Activated CD8-positive, alpha-beta T cell treated with anti-CD3 and anti-CD28 coated beads for 36 hours (primary cell): ENCODE measurements around the gene FAM13A. TPM values are rescaled to one million over a fixed set of nuclear protein-coding genes. Genes with fewer than 3 reads are reported as not detected.
"Not testable (repeated sequence)": the region's sequence is repeated elsewhere in the genome, so short reads cannot be mapped to it uniquely, and the experiment has no call there.

Source experiments
- ATAC-seq: fragments of 200-7000 bp; cut with Tn5 transposase; one replicate; pipeline ENCODE4 v1.10.0; 2021; ENCODE audit warnings: mild to moderate bottlenecking, moderate library complexity
- CTCF ChIA-PET: fragments of 350-600 bp; sonication (Branson Sonifier 250); formaldehyde crosslinking; loops from one replicate; lab custom pipeline; 2021; ENCODE audit warnings: antibody characterized with exemption; lab: Charles Lee
- POLR2A ChIA-PET: fragments of 350-600 bp; sonication (Branson Sonifier 250); formaldehyde crosslinking; loops from one replicate; lab custom pipeline; 2021; ENCODE audit warnings: antibody characterized with exemption; lab: Charles Lee
- DNase-seq: peaks from one replicate; pipeline ENCODE4 v3.0.0-alpha.2; 2020
- H3K27ac Mint-ChIP-seq: one replicate; pipeline ENCODE4 v1.8.0; 2021; ENCODE audit warnings: mild to moderate bottlenecking, mixed read lengths
- H3K27me3 Mint-ChIP-seq: one replicate; pipeline ENCODE4 v1.8.0; 2021; ENCODE audit warnings: mixed read lengths
- H3K36me3 Mint-ChIP-seq: one replicate; pipeline ENCODE4 v1.8.0; 2021; ENCODE audit warnings: low read depth, mixed read lengths
- H3K4me1 Mint-ChIP-seq: one replicate; pipeline ENCODE4 v1.8.0; 2021; ENCODE audit warnings: low read depth, mixed read lengths
- H3K4me3 Mint-ChIP-seq: one replicate; pipeline ENCODE4 v1.8.0; 2021; ENCODE audit warnings: mild to moderate bottlenecking, moderate library complexity, mixed read lengths
- H3K9me3 Mint-ChIP-seq: one replicate; pipeline ENCODE4 v1.8.0; 2021; ENCODE audit warnings: mixed read lengths
- CTCF ChIP-seq: fragments of 200-600 bp; IDR thresholded peaks from one replicate; pipeline ENCODE4 v1.8.0; 2022; ENCODE audit warnings: antibody characterized with exemption, mild to moderate bottlenecking
- intact Hi-C: fragments of 100-400 bp; cut with micrococcal nuclease; formaldehyde crosslinking; loops from one replicate; pipeline ENCODE4 v1.10.0; 2022
- total RNA-seq, 2 experiments: library from RNA; stranded (reverse); gene quantifications; one replicate each; pipeline ENCODE4 v1.2.3, GENCODE V29; 2021

Gene FAM13A
- total RNA-seq, 2 experiments from 2014 or later = 4.5 to 6.0 TPM

- Mint-ChIP-seq H3K4me3 (no peak overlapping the region), H3K27ac (no peak overlapping the region), H3K27me3 (peaks cover 2% of the 10 kb centered on the region), H3K4me1 (no peaks in the 10 kb centered on the region), H3K9me3 (no peaks in the 10 kb centered on the region), H3K36me3 (no peaks in the 10 kb centered on the region)
- ChIA-PET POLR2A (no interaction called here), CTCF (interaction anchor here (1.5 to 2.1 kb wide), 2 partner anchors 179 to 458 kb away, joined by 4 to 5 read pairs; no protein-coding TSS in a partner anchor)
- DNase-seq (no peak), ATAC-seq (no peak)
- TF ChIP-seq CTCF = no peak
- intact Hi-C loops = no loop called here
These were observed 59.0 kb downstream of the FAM13A start for GRCh38 chr4:88998001-88998400.

DNA sequence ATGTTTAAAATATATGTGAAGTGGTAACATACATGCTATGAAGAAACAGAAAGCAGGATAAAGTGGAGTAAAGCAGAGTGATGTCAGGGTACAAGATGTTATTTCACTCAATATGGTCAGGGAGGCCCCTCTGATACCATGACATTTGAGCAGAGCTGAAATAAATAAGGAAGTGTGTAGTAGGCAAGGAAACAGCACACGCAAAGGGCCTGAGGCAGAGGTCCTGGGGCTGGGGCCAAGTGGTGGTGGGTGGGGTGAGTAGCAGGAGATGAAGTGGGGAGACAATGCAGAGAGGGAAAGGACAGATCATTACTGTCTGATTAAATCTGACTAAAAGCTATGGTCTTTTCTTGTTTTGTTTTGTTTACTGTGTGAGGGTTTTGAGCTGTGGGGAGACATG lies 61.1 kb downstream of the FAM13A start:
- no peak for TF ChIP-seq CTCF
- intact Hi-C loops = no loop called here
- CTCF ChIA-PET = no interaction called here
- Mint-ChIP-seq H3K27me3 (no peaks in the 10 kb centered on the region), H3K4me3 (no peak overlapping the region), H3K4me1 (no peaks in the 10 kb centered on the region), H3K27ac (no peak overlapping the region), H3K9me3 (no peaks in the 10 kb centered on the region), H3K36me3 (no peaks in the 10 kb centered on the region)
- POLR2A ChIA-PET = no interaction called here
- ATAC-seq (no peak), DNase-seq (no peak)

DNA sequence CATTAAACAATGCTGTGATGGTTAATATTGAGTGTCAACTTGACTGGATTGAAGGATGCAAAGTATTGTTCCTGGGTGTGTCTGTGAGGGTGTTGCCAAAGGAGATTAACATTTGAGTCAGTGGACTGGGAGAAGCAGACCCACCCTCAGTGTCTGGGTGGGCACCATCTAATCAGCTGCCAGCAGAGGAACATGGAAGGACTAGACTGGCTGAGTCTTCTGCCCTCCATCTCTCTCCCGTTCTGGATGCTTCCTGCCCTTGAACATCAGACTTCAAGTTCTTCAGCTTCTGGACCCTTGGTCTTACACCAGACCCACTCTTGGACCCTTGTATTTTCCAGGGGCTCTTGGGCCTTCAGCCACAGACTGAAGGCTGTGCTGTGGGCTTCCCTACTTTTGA lies 61.7 kb downstream of the FAM13A start:
- CTCF ChIA-PET, POLR2A ChIA-PET, H3K27ac Mint-ChIP-seq: not testable (repeated sequence)

GRCh38 chr4:88993246-88993645 lies 63.7 kb downstream of the FAM13A start:
- H3K9me3 Mint-ChIP-seq = no peaks in the 10 kb centered on the region
- no peak for DNase-seq
- no peak overlapping the region for H3K27ac Mint-ChIP-seq
- POLR2A ChIA-PET = no interaction called here
- no peaks in the 10 kb centered on the region for H3K4me1 Mint-ChIP-seq
- intact Hi-C loops = no loop called here
- no peak for ATAC-seq
- no peaks in the 10 kb centered on the region for H3K27me3 Mint-ChIP-seq
- CTCF ChIA-PET = no interaction called here
- no peaks in the 10 kb centered on the region for H3K36me3 Mint-ChIP-seq
- no peak for TF ChIP-seq CTCF
- H3K4me3 Mint-ChIP-seq = no peak overlapping the region

More for the DNA sequence above, 61.7 kb downstream of the FAM13A start:
- H3K36me3 Mint-ChIP-seq, DNase-seq, H3K27me3 Mint-ChIP-seq, ATAC-seq, H3K4me3 Mint-ChIP-seq, intact Hi-C loops, H3K9me3 Mint-ChIP-seq, H3K4me1 Mint-ChIP-seq: not testable (repeated sequence)

DNA sequence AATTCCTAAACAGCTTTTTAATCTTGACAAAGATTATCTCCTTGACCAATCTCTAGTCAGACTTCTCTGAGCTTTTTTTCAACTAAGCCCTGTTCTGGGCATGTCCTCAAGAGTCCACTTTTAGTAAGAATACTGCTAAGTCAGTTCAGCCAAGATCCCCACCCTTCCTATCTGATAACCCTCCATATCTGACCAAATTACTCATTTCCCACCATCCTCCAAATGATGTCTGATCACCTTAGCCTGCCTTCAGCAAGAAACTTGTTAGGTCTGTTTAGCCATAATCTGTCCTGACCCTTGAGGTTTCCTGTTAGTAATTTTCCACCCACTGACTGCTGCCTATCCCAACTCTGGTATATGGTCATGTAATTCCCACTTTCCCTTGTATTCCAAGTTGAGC lies 65.2 kb downstream of the FAM13A start:
- DNase-seq (no peak), ATAC-seq (no peak)
- CTCF ChIA-PET = no interaction called here
- Mint-ChIP-seq H3K36me3 (no peaks in the 10 kb centered on the region), H3K9me3 (no peaks in the 10 kb centered on the region), H3K27ac (no peak overlapping the region), H3K27me3 (no peaks in the 10 kb centered on the region), H3K4me3 (no peak overlapping the region), H3K4me1 (no peaks in the 10 kb centered on the region)
- intact Hi-C loops = no loop called here
- POLR2A ChIA-PET = no interaction called here
- TF ChIP-seq CTCF = no peak

GRCh38 chr4:88989990-88990389 lies 67.0 kb downstream of the FAM13A start:
- Mint-ChIP-seq H3K9me3 (no peaks in the 10 kb centered on the region), H3K27me3 (no peaks in the 10 kb centered on the region), H3K4me1 (no peaks in the 10 kb centered on the region), H3K36me3 (no peaks in the 10 kb centered on the region), H3K4me3 (no peak overlapping the region), H3K27ac (no peak overlapping the region)
- intact Hi-C loops = no loop called here
- no peak for TF ChIP-seq CTCF
- ChIA-PET CTCF (interaction anchor here (0.9 to 1.2 kb wide), 3 partner anchors 11 to 34 kb away, joined by 3 to 6 read pairs (median 6); no protein-coding TSS in a partner anchor), POLR2A (interaction anchor here (0.5 kb wide), 1 partner anchor 12 kb away, joined by 3 read pairs; no protein-coding TSS in a partner anchor)
- DNase-seq (no peak), ATAC-seq (no peak)
